Mesenchymal stem cell (in vitro differentiated cells and primary cell): ENCODE data around the gene PIK3CD.

Experiments
- DNase-seq: peaks from one replicate; pipeline ENCODE4 v3.0.0-alpha.2; 2013
- H2AFZ ChIP-seq: one replicate; pipeline ENCODE4 v1.6.1; 2013; ENCODE audit warnings: low read depth, mild to moderate bottlenecking, control low read depth, inconsistent platforms, low read length, moderate library complexity
- H2AK5ac ChIP-seq: 2 replicates; pipeline ENCODE4 v1.6.1; 2013; ENCODE audit warnings: low read length, moderate library complexity, mild to moderate bottlenecking, inconsistent platforms; ENCODE audit not compliant: severe bottlenecking
- H2BK120ac ChIP-seq: one replicate; pipeline ENCODE4 v1.6.1; 2013; ENCODE audit warnings: low read depth, mild to moderate bottlenecking, inconsistent platforms, low read length, moderate library complexity
- H2BK12ac ChIP-seq, 2 experiments: one replicate each; pipeline ENCODE4 v1.6.1; 2013; ENCODE audit warnings: inconsistent platforms in 2 of 2, low read length in 2 of 2, mild to moderate bottlenecking in 2 of 2, moderate library complexity in 2 of 2, control low read depth in 1 of 2
- H2BK15ac ChIP-seq: one replicate; pipeline ENCODE4 v1.6.1; 2013; ENCODE audit warnings: mild to moderate bottlenecking, low read depth, inconsistent platforms; ENCODE audit not compliant: poor library complexity, severe bottlenecking
- H2BK5ac ChIP-seq: 2 replicates; pipeline ENCODE4 v1.6.1; 2013; ENCODE audit warnings: low read depth, mild to moderate bottlenecking, low read length, control low read depth, inconsistent platforms; ENCODE audit not compliant: poor library complexity, severe bottlenecking
- H3K14ac ChIP-seq, 2 experiments: one replicate each; pipeline ENCODE4 v1.6.1; 2013; ENCODE audit warnings: inconsistent platforms in 2 of 2, low read length in 2 of 2, control low read depth in 1 of 2, mild to moderate bottlenecking in 1 of 2, moderate library complexity in 1 of 2
- H3K18ac ChIP-seq, 2 experiments: one replicate each; pipeline ENCODE4 v1.6.1; 2013; ENCODE audit warnings: inconsistent platforms in 2 of 2, low read length in 2 of 2, control low read depth in 1 of 2, low read depth in 1 of 2, mild to moderate bottlenecking in 1 of 2
- H3K23ac ChIP-seq, 2 experiments: one replicate each; pipeline ENCODE4 v1.6.1; 2013; ENCODE audit warnings: inconsistent platforms in 2 of 2, low read length in 2 of 2, mild to moderate bottlenecking in 2 of 2, moderate library complexity in 2 of 2, control low read depth in 1 of 2
- H3K27ac ChIP-seq: 2 replicates; pipeline ENCODE4 v1.5.1; 2013; ENCODE audit warnings: mild to moderate bottlenecking, moderate library complexity, low read length, control low read depth, inconsistent platforms; ENCODE audit not compliant: poor library complexity, severe bottlenecking
- H3K27me3 ChIP-seq, 2 experiments: 2 replicates each; pipeline versions ENCODE4 v1.6.1 to v1.7.0; 2013; ENCODE audit warnings: low read length in 2 of 2, mild to moderate bottlenecking in 2 of 2, moderate library complexity in 2 of 2, control low read depth in 1 of 2, inconsistent platforms in 1 of 2; ENCODE audit not compliant: control insufficient read depth in 1 of 2, insufficient read depth in 1 of 2
- H3K36me3 ChIP-seq, 2 experiments: 2 replicates each; pipeline versions ENCODE4 v1.6.1 to v1.7.0; 2013; ENCODE audit warnings: low read length in 2 of 2, control low read depth in 1 of 2, inconsistent platforms in 1 of 2, low read depth in 1 of 2, mild to moderate bottlenecking in 1 of 2; ENCODE audit not compliant: insufficient read depth in 2 of 2, control insufficient read depth in 1 of 2
- H3K4ac ChIP-seq, 2 experiments: one replicate each; pipeline ENCODE4 v1.6.1; 2013; ENCODE audit warnings: inconsistent platforms in 2 of 2, low read length in 2 of 2, mild to moderate bottlenecking in 2 of 2, moderate library complexity in 2 of 2, control low read depth in 1 of 2, low read depth in 1 of 2
- H3K4me1 ChIP-seq: 2 replicates; pipeline ENCODE4 v1.6.1; 2013; ENCODE audit warnings: low read depth, low read length, control low read depth; ENCODE audit not compliant: control insufficient read depth, insufficient read depth
- H3K4me2 ChIP-seq: 2 replicates; pipeline ENCODE4 v1.6.1; 2013; ENCODE audit warnings: low read length, mild to moderate bottlenecking, inconsistent platforms; ENCODE audit not compliant: poor library complexity, severe bottlenecking
- H3K4me3 ChIP-seq, 2 experiments: 2 replicates each; pipeline versions ENCODE4 v1.5.1 to v1.7.0; 2013; ENCODE audit warnings: low read length in 2 of 2, mild to moderate bottlenecking in 2 of 2, control low read depth in 1 of 2, low read depth in 1 of 2; ENCODE audit not compliant: insufficient read depth in 1 of 2
- H3K79me1 ChIP-seq: replicated peaks from 2 replicates; pipeline ENCODE4 v1.6.1; 2013; ENCODE audit warnings: mild to moderate bottlenecking, control low read depth, low read length, inconsistent platforms; ENCODE audit not compliant: poor library complexity, severe bottlenecking
- H3K9ac ChIP-seq: 2 replicates; pipeline ENCODE4 v1.7.0; 2013; ENCODE audit warnings: mild to moderate bottlenecking, low read length, moderate library complexity
- H3K9me3 ChIP-seq: 2 replicates; pipeline ENCODE4 v1.7.0; 2013; ENCODE audit warnings: mild to moderate bottlenecking, low read length; ENCODE audit not compliant: control insufficient read depth
- H4K8ac ChIP-seq: one replicate; pipeline ENCODE4 v1.6.1; 2013; ENCODE audit warnings: inconsistent platforms, mild to moderate bottlenecking, low read length, moderate library complexity
- H4K91ac ChIP-seq: one replicate; pipeline ENCODE4 v1.6.1; 2013; ENCODE audit warnings: mild to moderate bottlenecking, low read length, inconsistent platforms
- WGBS: methylation state at CpG from one replicate; pipeline ENCODE4 v1.1.7; 2013; ENCODE audit warnings: mixed read lengths; 5-methylcytosine and 5-hydroxymethylcytosine counted together

The PIK3CD gene

DNA sequence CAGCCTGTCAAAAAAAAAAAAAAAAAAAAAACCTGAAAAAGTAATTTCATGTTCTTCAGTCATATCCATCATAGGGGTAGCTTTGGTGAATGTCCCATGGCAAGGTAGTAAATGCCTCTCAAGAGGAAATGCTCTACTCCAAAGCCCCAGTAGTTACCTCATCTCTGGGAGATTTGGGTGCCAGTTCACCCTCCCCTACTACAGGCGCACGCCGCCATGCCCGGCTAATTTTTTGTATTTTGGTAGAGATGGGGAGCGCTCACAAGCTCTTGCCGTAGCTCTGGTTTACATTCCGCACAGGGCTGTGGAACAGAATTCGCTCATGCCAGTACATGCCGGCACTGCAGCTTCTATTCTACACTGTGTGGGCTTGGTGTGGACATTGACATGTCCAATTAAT is 13.7 kb downstream of the PIK3CD start:
- Histone ChIP-seq H3K4me3 (no peak overlapping the region), H3K4ac (no peak overlapping the region), H2AFZ (no peak overlapping the region), H2BK15ac (no peak overlapping the region), H3K27ac (no peak overlapping the region), H2BK12ac (no peak overlapping the region), H3K9ac (no peak overlapping the region), H3K4me2 (no peak overlapping the region), H2AK5ac (no peak overlapping the region), H4K91ac (no peak overlapping the region), H3K36me3 (no peaks in the 10 kb centered on the region), H3K4me1 (peaks cover 1% of the 10 kb centered on the region), H3K23ac (no peak overlapping the region), H4K8ac (no peak overlapping the region), H2BK5ac (no peak overlapping the region), H3K18ac (no peak overlapping the region), H3K14ac (no peak overlapping the region), H3K27me3 (peaks cover 0 to 10% of the 10 kb centered on the region in 2 experiments), H3K9me3 (no peaks in the 10 kb centered on the region), H2BK120ac (no peak overlapping the region), H3K79me1 (peaks cover 1% of the 10 kb centered on the region)
- 98% methylated on average over 9 of the region's 9 CpGs for WGBS
- no peak for DNase-seq

DNA sequence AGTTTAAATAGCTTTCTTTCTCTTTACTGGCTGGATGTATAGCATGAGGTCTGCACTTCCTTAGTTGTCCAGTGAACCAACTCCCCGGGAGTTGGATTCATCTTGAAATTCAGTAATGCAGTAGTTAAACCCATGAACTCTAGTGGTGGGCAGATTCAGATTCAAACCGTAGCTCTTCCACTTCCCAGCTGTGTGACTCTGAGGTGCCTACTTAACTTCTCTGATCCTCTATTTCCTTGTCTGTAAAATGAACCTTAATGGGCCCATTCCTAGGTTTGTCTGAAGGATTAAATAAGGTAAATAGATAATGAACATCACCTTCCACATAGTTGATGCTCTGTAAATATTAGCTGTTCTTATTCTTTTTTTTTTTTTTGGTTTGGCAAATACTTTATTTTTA is 16.5 kb downstream of the PIK3CD start:
- Histone ChIP-seq H3K27ac (no peak overlapping the region), H2AK5ac (no peak overlapping the region), H2BK12ac (no peak overlapping the region), H3K27me3 (peaks cover 0 to 5% of the 10 kb centered on the region in 2 experiments), H3K4me3 (no peak overlapping the region), H2BK120ac (no peak overlapping the region), H3K4me1 (peaks cover 12% of the 10 kb centered on the region), H2BK15ac (no peak overlapping the region), H3K4me2 (no peak overlapping the region), H3K36me3 (no peaks in the 10 kb centered on the region), H3K14ac (no peak overlapping the region), H3K79me1 (no peaks in the 10 kb centered on the region), H2BK5ac (no peak overlapping the region), H4K91ac (no peak overlapping the region), H2AFZ (no peak overlapping the region), H4K8ac (no peak overlapping the region), H3K4ac (no peak overlapping the region), H3K9ac (no peak overlapping the region), H3K23ac (no peak overlapping the region), H3K18ac (no peak overlapping the region), H3K9me3 (no peaks in the 10 kb centered on the region)
- 100% methylated on average over 1 of the region's 2 CpGs for WGBS
- no peak for DNase-seq

DNA sequence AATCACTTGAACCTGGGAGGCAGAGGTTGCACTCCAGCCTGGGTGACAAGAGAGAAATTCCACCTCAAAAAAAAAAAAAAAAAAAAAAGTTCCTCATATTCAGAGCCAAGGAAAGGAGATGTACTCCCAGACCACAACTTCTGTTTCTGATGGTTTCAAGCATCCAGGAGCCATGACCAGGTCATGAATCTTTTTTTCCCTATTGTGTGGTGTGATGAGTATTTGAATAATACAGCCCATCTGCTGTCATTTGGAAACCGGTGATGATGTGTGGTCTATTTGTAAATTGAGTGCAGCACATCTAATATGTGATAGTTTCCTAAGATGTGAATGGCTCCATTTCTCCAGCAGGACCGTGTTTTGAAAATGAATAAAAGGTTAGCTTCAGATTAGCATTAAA is 18.6 kb downstream of the PIK3CD start:
- no peak overlapping the region for H2BK15ac ChIP-seq
- no peak overlapping the region for H3K23ac ChIP-seq
- H2AK5ac ChIP-seq, result peak overlapping the region; percentile 79
- H3K4me1 ChIP-seq, result peaks cover 12% of the 10 kb centered on the region
- DNase-seq, result no peak
- no peak overlapping the region for H3K4me2 ChIP-seq
- peaks cover 0 to 4% of the 10 kb centered on the region in 2 experiments for H3K27me3 ChIP-seq
- no peak overlapping the region for H3K18ac ChIP-seq
- H3K9ac ChIP-seq, result no peak overlapping the region
- H3K79me1 ChIP-seq, result no peaks in the 10 kb centered on the region
- H2BK120ac ChIP-seq, result no peak overlapping the region
- H3K14ac ChIP-seq, result no peak overlapping the region
- H3K27ac ChIP-seq, result no peak overlapping the region
- no peak overlapping the region for H3K4me3 ChIP-seq
- 98% methylated on average over 2 of the region's 2 CpGs for WGBS
- no peak overlapping the region for H2AFZ ChIP-seq
- H2BK12ac ChIP-seq, result no peak overlapping the region
- H4K91ac ChIP-seq, result no peak overlapping the region
- no peaks in the 10 kb centered on the region for H3K9me3 ChIP-seq
- H2BK5ac ChIP-seq, result no peak overlapping the region
- H4K8ac ChIP-seq, result no peak overlapping the region
- H3K4ac ChIP-seq, result no peak overlapping the region
- no peaks in the 10 kb centered on the region for H3K36me3 ChIP-seq

DNA sequence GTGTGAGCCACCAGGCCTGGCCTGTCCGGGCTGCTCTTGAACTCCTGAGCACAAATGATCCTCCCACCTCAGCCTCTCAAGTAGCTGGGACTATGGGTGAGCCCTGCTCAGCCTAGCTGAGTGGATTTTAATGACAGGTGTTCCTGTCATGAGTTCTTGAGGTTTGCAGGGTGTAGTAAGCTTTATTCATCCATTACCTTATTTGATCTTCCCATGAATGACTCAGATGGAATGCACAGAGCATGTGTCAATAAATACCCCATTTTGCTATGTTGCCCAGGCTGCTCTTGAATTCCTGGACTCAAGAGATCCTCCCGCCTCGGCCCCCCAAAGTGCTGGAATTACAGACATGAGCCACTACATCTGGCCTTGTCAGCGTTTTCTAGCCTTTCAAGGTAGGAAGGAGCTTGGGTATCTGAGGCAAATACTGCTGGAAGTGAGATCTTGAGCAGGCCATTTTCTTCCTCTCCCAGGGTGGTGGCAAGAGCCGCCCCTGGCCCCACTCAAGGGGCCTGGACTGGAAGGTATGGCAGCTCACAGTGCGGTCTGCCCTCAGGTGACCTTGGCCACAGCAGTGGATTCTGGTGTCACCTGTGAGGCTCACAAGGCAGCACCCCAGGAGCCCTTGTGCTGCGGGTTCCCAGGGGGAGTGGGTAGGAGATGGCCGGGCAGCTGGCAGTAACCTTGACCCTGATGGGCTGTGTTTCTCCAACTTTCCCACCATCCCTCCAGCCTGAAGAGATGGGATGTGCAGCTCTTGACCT is 20.0 kb downstream of the PIK3CD start:
- H3K79me1 ChIP-seq, result peaks cover 3% of the 10 kb centered on the region
- no peak overlapping the region for H3K4me2 ChIP-seq
- H3K9me3 ChIP-seq, result no peaks in the 10 kb centered on the region
- no peak overlapping the region for H3K18ac ChIP-seq
- no peak overlapping the region for H4K8ac ChIP-seq
- H3K14ac ChIP-seq, result no peak overlapping the region
- peaks cover 14% of the 10 kb centered on the region for H3K4me1 ChIP-seq
- no peaks in the 10 kb centered on the region for H3K36me3 ChIP-seq
- H3K4me3 ChIP-seq, result no peak overlapping the region
- no peak overlapping the region for H3K4ac ChIP-seq
- no peak overlapping the region for H2BK12ac ChIP-seq
- no peak overlapping the region for H4K91ac ChIP-seq
- no peak overlapping the region for H2BK15ac ChIP-seq
- H3K27me3 ChIP-seq, result no peaks in the 10 kb centered on the region
- no peak overlapping the region for H2AFZ ChIP-seq
- peak overlapping the region; percentile 79 for H3K27ac ChIP-seq
- peak overlapping the region; percentile 85 for H2AK5ac ChIP-seq
- no peak for DNase-seq
- 92% methylated on average over 8 of the region's 8 CpGs for WGBS
- no peak overlapping the region for H3K23ac ChIP-seq
- no peak overlapping the region for H3K9ac ChIP-seq
- H2BK120ac ChIP-seq, result no peak overlapping the region
- H2BK5ac ChIP-seq, result peak overlapping the region; percentile 60
